ENCODE data around the gene CEP83.

Gene CEP83

GRCh38 chr12:94304566-94305061 lies 155.1 kb downstream of the CEP83 start:
- no peak for DNase-seq

GRCh38 chr12:94304012-94304411 lies 155.7 kb downstream of the CEP83 start:
- no peak for DNase-seq

GRCh38 chr12:94299846-94300245 lies 159.8 kb downstream of the CEP83 start:
- no peak for DNase-seq

- DNase-seq = no peak
Observed at GRCh38 chr12:94297876-94298505, 161.7 kb downstream of the CEP83 start.

GRCh38 chr12:94297096-94297699 lies 162.5 kb downstream of the CEP83 start:
- DNase-seq = no peak

GRCh38 chr12:94290353-94290752 lies 169.3 kb downstream of the CEP83 start:
- DNase-seq = no peak

GRCh38 chr12:94289461-94290312 lies 170.0 kb downstream of the CEP83 start:
- no peak for DNase-seq

- no peak for DNase-seq
Observed at GRCh38 chr12:94287245-94287628, 172.4 kb downstream of the CEP83 start.

- DNase-seq = no peak
Observed at GRCh38 chr12:94286583-94287244, 173.0 kb downstream of the CEP83 start.

- DNase-seq = no peak
Observed at GRCh38 chr12:94285943-94286582, 173.6 kb downstream of the CEP83 start.

GRCh38 chr12:94284859-94285258 lies 174.8 kb downstream of the CEP83 start:
- no peak for DNase-seq

- DNase-seq = no peak
Observed at GRCh38 chr12:94284046-94284445, 175.6 kb downstream of the CEP83 start.

GRCh38 chr12:94282675-94283074 lies 177.0 kb downstream of the CEP83 start:
- no peak for DNase-seq

- DNase-seq = no peak
Observed at GRCh38 chr12:94280063-94280462, 179.6 kb downstream of the CEP83 start.

GRCh38 chr12:94277426-94278000 lies 182.2 kb downstream of the CEP83 start:
- DNase-seq = peak; percentile 20

GRCh38 chr12:94276725-94277124 lies 182.9 kb downstream of the CEP83 start:
- DNase-seq = no peak

GRCh38 chr12:94273272-94273671 lies 186.4 kb downstream of the CEP83 start:
- DNase-seq = no peak

- DNase-seq = no peak
Observed at GRCh38 chr12:94272280-94272679, 187.4 kb downstream of the CEP83 start.

- DNase-seq = no peak
Observed at GRCh38 chr12:94271351-94271750, 188.3 kb downstream of the CEP83 start.

GRCh38 chr12:94269316-94269999 lies 190.2 kb downstream of the CEP83 start:
- no peak for DNase-seq

GRCh38 chr12:94267921-94268471 lies 191.7 kb downstream of the CEP83 start:
- DNase-seq = no peak

- DNase-seq = no peak
Observed at GRCh38 chr12:94267537-94267872, 192.2 kb downstream of the CEP83 start.
